K562 (cell line): Measurements from ENCODE around the gene REEP6. TPM values are rescaled to one million over a fixed set of nuclear protein-coding genes. Genes with fewer than 3 reads are reported as not detected.

Source experiments
- ATAC-seq: fragments of 200-7000 bp; cut with Tn5 transposase; 3 replicates; pipeline ENCODE4 v1.9.1; 2020; ENCODE audit warnings: moderate library complexity
- BruUV-seq: library from RNA; stranded (reverse); fragments of 400-500 nt; replicated peaks from 2 replicates; lab custom pipeline; 2021; lab: Mats Ljungman, UMichigan
- CTCF ChIA-PET: fragments of 300-600 bp; formaldehyde crosslinking; extraction: SDS; loops from one replicate; lab custom pipeline; 2021; ENCODE audit warnings: low intra/inter-chr PET ratio; lab: Yijun Ruan, JAX
- POLR2A ChIA-PET: fragments of 300-600, 350-650 bp; sonication (Branson Sonifier 250); formaldehyde crosslinking; extraction: SDS; loops from one replicate; lab custom pipeline; 2021; ENCODE audit warnings: antibody characterized with exemption, inconsistent platforms; lab: Yijun Ruan, JAX
- DNase-seq, 4 experiments: peaks; one replicate each; pipeline versions ENCODE4 v3.0.0 to v3.0.0-alpha.2; 2011 to 2018; ENCODE audit warnings: low spot score in 3 of 4, mixed read lengths in 3 of 4; ENCODE audit errors: extremely low read depth in 1 of 4
- FAIRE-seq: peaks from 2 replicates; lab custom pipeline; 2011; peaks lifted over from hg19 to GRCh38; lab: Jason Lieb, UNC
- H2AFZ ChIP-seq: 2 replicates; pipeline ENCODE4 v1.6.0; 2011; ENCODE audit warnings: low read depth, low read length, control low read depth, inconsistent platforms
- H3K27ac ChIP-seq: fragments of 200-600 bp; 3 replicates; pipeline ENCODE4 v1.8.0; 2011; ENCODE audit warnings: low read depth, mild to moderate bottlenecking, control low read depth, inconsistent platforms, low read length, moderate library complexity, mixed read lengths; ENCODE audit errors: extremely low read depth
- H3K27me3 ChIP-seq, 2 experiments: fragments of 300-600 bp in 1 of 2; 2 replicates in 1 of 2; 3 replicates in 1 of 2; pipeline versions ENCODE4 v1.6.0 to v1.8.0; 2011; ENCODE audit warnings: inconsistent platforms in 2 of 2, low read length in 2 of 2, mild to moderate bottlenecking in 1 of 2, mixed read lengths in 1 of 2, moderate library complexity in 1 of 2; ENCODE audit not compliant: control insufficient read depth in 2 of 2, insufficient read depth in 2 of 2
- H3K36me3 ChIP-seq: fragments of 300-600 bp; 3 replicates; pipeline ENCODE4 v1.8.0; 2011; ENCODE audit warnings: mild to moderate bottlenecking, low read length, inconsistent platforms; ENCODE audit not compliant: control insufficient read depth, insufficient read depth
- H3K4me1 ChIP-seq, 2 experiments: fragments of 200-600 bp in 1 of 2; replicated peaks in 1 of 2; 2 replicates in 1 of 2; 3 replicates in 1 of 2; pipeline versions ENCODE4 v1.5.1 to v1.8.0; 2011; ENCODE audit warnings: inconsistent platforms in 2 of 2, low read length in 2 of 2, mild to moderate bottlenecking in 1 of 2, mixed read lengths in 1 of 2, moderate library complexity in 1 of 2; ENCODE audit not compliant: control insufficient read depth in 2 of 2, insufficient read depth in 2 of 2
- H3K4me2 ChIP-seq: 2 replicates; pipeline ENCODE4 v1.6.1; 2011; ENCODE audit warnings: low read length, control low read depth, inconsistent platforms, mixed read lengths; ENCODE audit not compliant: insufficient read depth
- H3K4me3 ChIP-seq: fragments of 200-600 bp; sonication (generic), shearing (Covaris generic); 2 replicates; pipeline ENCODE4 v1.5.1; 2016; ENCODE audit warnings: control low read depth, inconsistent platforms
- H3K79me2 ChIP-seq: fragments of 200-600 bp; 3 replicates; pipeline ENCODE4 v1.8.0; 2011; ENCODE audit warnings: low read length, inconsistent platforms; ENCODE audit not compliant: control insufficient read depth, insufficient read depth
- H3K9ac ChIP-seq, 2 experiments: 2 replicates each; pipeline versions ENCODE4 v1.6.0 to v1.6.1; 2011; ENCODE audit warnings: low read depth in 2 of 2, low read length in 2 of 2, control low read depth in 1 of 2, inconsistent platforms in 1 of 2, mild to moderate bottlenecking in 1 of 2, mixed read lengths in 1 of 2; ENCODE audit not compliant: insufficient read depth in 1 of 2
- H3K9me1 ChIP-seq: one replicate; pipeline ENCODE4 v1.6.0; 2011; ENCODE audit warnings: inconsistent platforms, mild to moderate bottlenecking, low read length, moderate library complexity; ENCODE audit not compliant: control insufficient read depth, insufficient read depth
- H3K9me3 ChIP-seq: replicated peaks from 2 replicates; pipeline ENCODE4 v1.5.1; 2011; ENCODE audit warnings: low read depth, low read length, inconsistent platforms; ENCODE audit not compliant: control insufficient read depth, insufficient read depth
- H4K20me1 ChIP-seq: replicated peaks from 2 replicates; pipeline ENCODE4 v1.6.1; 2011; ENCODE audit warnings: low read length, inconsistent platforms, mixed read lengths; ENCODE audit not compliant: control insufficient read depth, insufficient read depth
- FOSL1 ChIP-seq: fragments of 200-800 bp; sonication (Bioruptor generic); conservative IDR thresholded peaks from 2 replicates; pipeline ENCODE4 v1.6.1; 2016; ENCODE audit warnings: missing genetic modification characterization, missing compliant biosample characterization
- JUND ChIP-seq, 2 experiments: IDR thresholded peaks; 2 replicates in 1 of 2; 3 replicates in 1 of 2; pipeline ENCODE4 v1.6.1; 2011; ENCODE audit warnings: borderline replicate concordance in 2 of 2, low read depth in 2 of 2, low read length in 2 of 2, improper control_type of control experiment in 1 of 2, missing biosample characterization in 1 of 2, missing genetic modification characterization in 1 of 2, missing genetic modification reagents in 1 of 2
- KAT7 ChIP-seq: sonication (generic); formaldehyde crosslinking; IDR thresholded peaks from 2 replicates; pipeline ENCODE4 v1.8.0; 2022; ENCODE audit warnings: missing genetic modification reagents, mild to moderate bottlenecking, borderline replicate concordance
- SPI1 ChIP-seq: IDR thresholded peaks from 2 replicates; pipeline ENCODE4 v1.6.1; 2011; ENCODE audit warnings: low read depth, low read length, control low read depth, borderline replicate concordance
- ZNF263 ChIP-seq: sonication (generic); formaldehyde crosslinking; IDR thresholded peaks from 2 replicates; pipeline ENCODE4 v1.8.0; 2022; ENCODE audit warnings: mild to moderate bottlenecking, missing genetic modification reagents, borderline replicate concordance
- WGBS: fragments of 100-300 bp; shearing (Covaris generic); methylation state at CpG from one replicate; pipeline ENCODE4 v1.1.6; 2016; ENCODE audit warnings: low coverage, mixed read lengths; ENCODE audit not compliant: insufficient coverage; ENCODE audit errors: missing lambda C conversion rate; 5-methylcytosine and 5-hydroxymethylcytosine counted together
- in situ Hi-C: fragments of 300-500 bp; cut with MboI; formaldehyde crosslinking; loops from 4 replicates; pipeline ENCODE4 v1.15.0; 2018; ENCODE audit warnings: inconsistent platforms, mixed read lengths
- intact Hi-C: fragments of 100-400 bp; cut with micrococcal nuclease; formaldehyde crosslinking; loops from 2 replicates; pipeline ENCODE4 v1.14.2; 2022
- polyA plus RNA-seq, 8 experiments: library from polyadenylated mRNA; depleted of rRNA in 4 of 8; stranded (reverse) in 5 of 8; unstranded in 3 of 8; fragments of >200 nt; fragmentation: Nextera tagmentation in 2 of 8; fragmentation: Illumina TruSeq in 1 of 8; extraction: Ambion mirVana in 2 of 8; extraction: Trizol in 1 of 8; gene quantifications; 2 replicates each; pipeline versions ENCODE4 v1.2.1 to v1.2.3, GENCODE V29; 2011 to 2014; ENCODE audit warnings: inconsistent platforms in 1 of 8, missing spikeins in 1 of 8
- total RNA-seq, 7 experiments: library from RNA; depleted of rRNA in 6 of 7; stranded (reverse); fragments of >200 nt in 6 of 7; fragmentation: Illumina TruSeq in 2 of 7; extraction: Trizol in 2 of 7; gene quantifications; 2 replicates each; pipeline versions ENCODE4 v1.2.1 to v1.2.3, GENCODE V29; 2011 to 2021; ENCODE audit warnings: low replicate concordance in 1 of 7
- TF ChIP-seq, protein P1 (sequence below): sonication (generic); formaldehyde crosslinking; IDR thresholded peaks from 2 replicates; pipeline ENCODE4 v1.8.0; 2023; ENCODE audit warnings: missing genetic modification reagents, mild to moderate bottlenecking, borderline replicate concordance
- TF ChIP-seq, protein P2 (sequence below): sonication (generic); IDR thresholded peaks from 2 replicates; pipeline ENCODE4 v1.6.1; 2016

Gene REEP6
- total and polyA plus RNA-seq, 9 of the 15 experiments (the other 6 are each of a cell fraction or from before 2014, with no cell fraction given) = 1.2 to 64.2 (median 12.7) TPM

DNA sequence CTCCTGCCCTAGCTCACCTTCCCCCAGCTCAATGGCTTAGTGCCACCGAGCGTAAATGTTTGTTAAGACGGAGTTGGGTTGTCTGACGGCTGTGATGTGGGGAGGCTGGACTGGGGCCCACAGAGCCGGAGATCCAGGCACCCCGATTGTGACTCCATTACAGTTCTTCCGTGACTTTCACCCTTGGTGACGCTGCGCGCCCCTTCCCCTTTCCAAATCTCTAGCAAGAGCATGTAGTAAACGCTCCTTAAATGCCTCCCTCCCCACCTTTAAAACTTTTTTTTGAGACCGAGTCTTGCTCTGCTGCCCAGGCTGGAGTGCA lies 829 bp downstream of the REEP6 start:
- no peaks in the 10 kb centered on the region for H3K9me3 ChIP-seq
- no peaks in the 10 kb centered on the region for H3K36me3 ChIP-seq
- ChIA-PET POLR2A (interaction anchor here (0.6 to 1.6 kb wide), 6 partner anchors 13 to 1673 kb away, joined by 3 to 7 read pairs (median 3); partner anchors contain the start of gene FAM174C), CTCF (no interaction called here)
- H3K9ac ChIP-seq = peak overlapping the region; percentile 76 to 98
- BruUV-seq = no TSS peak
- ATAC-seq (no peak), FAIRE-seq (peak; percentile 46), DNase-seq (no peak)
- peak overlapping the region; percentile 67 for H3K4me3 ChIP-seq
- H3K27ac ChIP-seq = peak overlapping the region; percentile 82
- intact Hi-C loops = no loop called here
- H3K4me2 ChIP-seq = peak overlapping the region; percentile 81
- 0 out of 2 replicates have a peak, but pooled peaks have one; percentile 11 for TF ChIP-seq SPI1
- TF ChIP-seq KAT7 = no peak
- in situ Hi-C loops = no loop called here
- no peak overlapping the region for H2AFZ ChIP-seq
- H3K9me1 ChIP-seq = no peaks in the 10 kb centered on the region
- H3K27me3 ChIP-seq = no peaks in the 10 kb centered on the region
- H3K4me1 ChIP-seq = peaks cover 26 to 90% of the 10 kb centered on the region in 2 experiments
- peaks cover 27% of the 10 kb centered on the region for H3K79me2 ChIP-seq
- H4K20me1 ChIP-seq = peaks cover 6% of the 10 kb centered on the region; the same call in 1 of the 2 replicates
- WGBS = 4% methylated on average over 12 of the region's 12 CpGs

DNA sequence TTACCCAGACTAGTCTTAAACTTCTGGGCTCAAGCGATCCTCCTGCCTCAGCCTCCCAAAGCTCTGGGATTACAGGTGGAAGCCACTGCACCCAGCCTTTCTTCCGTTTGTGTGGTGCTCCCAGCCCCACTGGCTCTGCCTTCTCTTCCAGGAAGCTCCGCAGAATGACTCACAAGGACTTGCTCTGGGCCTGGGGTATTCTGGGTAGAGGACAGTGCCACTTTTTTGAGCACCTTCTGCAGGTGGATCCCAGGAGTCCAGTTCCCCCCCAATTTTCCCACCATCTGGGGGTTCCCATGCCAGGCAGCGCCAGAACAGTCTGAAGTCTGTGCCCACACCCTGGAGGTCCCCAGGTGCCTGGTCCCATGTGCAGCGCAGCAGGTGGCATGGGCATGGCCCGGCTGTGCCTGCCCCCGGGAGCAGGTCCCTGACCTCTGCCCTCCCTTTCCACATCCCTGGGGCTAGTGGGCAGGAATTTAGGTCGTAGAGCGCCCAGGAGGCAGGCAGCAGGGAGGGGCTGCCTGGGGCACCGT lies 1.6 kb downstream of the REEP6 start:
- 28% methylated on average over 10 of the region's 10 CpGs for WGBS
- TF ChIP-seq FOSL1 (peak; percentile 75), ZNF263 (peak; percentile 92), JUND (IDR thresholded peaks at IDR 0.05; ENCODE audit: borderline replicate concordance, low read depth, low read length) (peak; percentile 92), JUND (tag; IDR thresholded peaks at IDR 0.05; ENCODE audit: borderline replicate concordance, low read depth, low read length) (peak; percentile 83; the same call in 1 of the 3 replicates)
- TF ChIP-seq, protein P1, sequence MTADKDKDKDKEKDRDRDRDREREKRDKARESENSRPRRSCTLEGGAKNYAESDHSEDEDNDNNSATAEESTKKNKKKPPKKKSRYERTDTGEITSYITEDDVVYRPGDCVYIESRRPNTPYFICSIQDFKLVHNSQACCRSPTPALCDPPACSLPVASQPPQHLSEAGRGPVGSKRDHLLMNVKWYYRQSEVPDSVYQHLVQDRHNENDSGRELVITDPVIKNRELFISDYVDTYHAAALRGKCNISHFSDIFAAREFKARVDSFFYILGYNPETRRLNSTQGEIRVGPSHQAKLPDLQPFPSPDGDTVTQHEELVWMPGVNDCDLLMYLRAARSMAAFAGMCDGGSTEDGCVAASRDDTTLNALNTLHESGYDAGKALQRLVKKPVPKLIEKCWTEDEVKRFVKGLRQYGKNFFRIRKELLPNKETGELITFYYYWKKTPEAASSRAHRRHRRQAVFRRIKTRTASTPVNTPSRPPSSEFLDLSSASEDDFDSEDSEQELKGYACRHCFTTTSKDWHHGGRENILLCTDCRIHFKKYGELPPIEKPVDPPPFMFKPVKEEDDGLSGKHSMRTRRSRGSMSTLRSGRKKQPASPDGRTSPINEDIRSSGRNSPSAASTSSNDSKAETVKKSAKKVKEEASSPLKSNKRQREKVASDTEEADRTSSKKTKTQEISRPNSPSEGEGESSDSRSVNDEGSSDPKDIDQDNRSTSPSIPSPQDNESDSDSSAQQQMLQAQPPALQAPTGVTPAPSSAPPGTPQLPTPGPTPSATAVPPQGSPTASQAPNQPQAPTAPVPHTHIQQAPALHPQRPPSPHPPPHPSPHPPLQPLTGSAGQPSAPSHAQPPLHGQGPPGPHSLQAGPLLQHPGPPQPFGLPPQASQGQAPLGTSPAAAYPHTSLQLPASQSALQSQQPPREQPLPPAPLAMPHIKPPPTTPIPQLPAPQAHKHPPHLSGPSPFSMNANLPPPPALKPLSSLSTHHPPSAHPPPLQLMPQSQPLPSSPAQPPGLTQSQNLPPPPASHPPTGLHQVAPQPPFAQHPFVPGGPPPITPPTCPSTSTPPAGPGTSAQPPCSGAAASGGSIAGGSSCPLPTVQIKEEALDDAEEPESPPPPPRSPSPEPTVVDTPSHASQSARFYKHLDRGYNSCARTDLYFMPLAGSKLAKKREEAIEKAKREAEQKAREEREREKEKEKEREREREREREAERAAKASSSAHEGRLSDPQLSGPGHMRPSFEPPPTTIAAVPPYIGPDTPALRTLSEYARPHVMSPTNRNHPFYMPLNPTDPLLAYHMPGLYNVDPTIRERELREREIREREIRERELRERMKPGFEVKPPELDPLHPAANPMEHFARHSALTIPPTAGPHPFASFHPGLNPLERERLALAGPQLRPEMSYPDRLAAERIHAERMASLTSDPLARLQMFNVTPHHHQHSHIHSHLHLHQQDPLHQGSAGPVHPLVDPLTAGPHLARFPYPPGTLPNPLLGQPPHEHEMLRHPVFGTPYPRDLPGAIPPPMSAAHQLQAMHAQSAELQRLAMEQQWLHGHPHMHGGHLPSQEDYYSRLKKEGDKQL = peak; percentile 46; the same call in 1 of the 2 replicates
- TF ChIP-seq, protein P2, sequence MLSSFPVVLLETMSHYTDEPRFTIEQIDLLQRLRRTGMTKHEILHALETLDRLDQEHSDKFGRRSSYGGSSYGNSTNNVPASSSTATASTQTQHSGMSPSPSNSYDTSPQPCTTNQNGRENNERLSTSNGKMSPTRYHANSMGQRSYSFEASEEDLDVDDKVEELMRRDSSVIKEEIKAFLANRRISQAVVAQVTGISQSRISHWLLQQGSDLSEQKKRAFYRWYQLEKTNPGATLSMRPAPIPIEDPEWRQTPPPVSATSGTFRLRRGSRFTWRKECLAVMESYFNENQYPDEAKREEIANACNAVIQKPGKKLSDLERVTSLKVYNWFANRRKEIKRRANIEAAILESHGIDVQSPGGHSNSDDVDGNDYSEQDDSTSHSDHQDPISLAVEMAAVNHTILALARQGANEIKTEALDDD = no peak

More for the DNA sequence above, 1.6 kb downstream of the REEP6 start:
- Histone ChIP-seq H3K4me1 (peaks cover 26 to 91% of the 10 kb centered on the region in 2 experiments), H3K9ac (peak overlapping the region; percentile 76 to 98), H3K9me1 (no peaks in the 10 kb centered on the region), H3K4me2 (peak overlapping the region; percentile 81), H3K36me3 (no peaks in the 10 kb centered on the region), H3K27me3 (no peaks in the 10 kb centered on the region), H3K27ac (peak overlapping the region; percentile 82), H3K4me3 (peak overlapping the region; percentile 67; the same call in 1 of the 2 replicates), H2AFZ (no peak overlapping the region), H3K79me2 (peaks cover 27% of the 10 kb centered on the region), H3K9me3 (no peaks in the 10 kb centered on the region), H4K20me1 (peaks cover 6% of the 10 kb centered on the region; the same call in 1 of the 2 replicates)
- in situ Hi-C loops (no loop called here), intact Hi-C loops (no loop called here)
- ChIA-PET POLR2A (interaction anchor here (0.6 to 0.8 kb wide), 3 partner anchors 12 to 217 kb away, joined by 3 read pairs; partner anchors contain the start of gene FAM174C), CTCF (no interaction called here)
- ATAC-seq (no peak), DNase-seq (peak in 2 of 4 experiments; percentile 19 to 79), FAIRE-seq (peak; percentile 93)
- BruUV-seq = no TSS peak
